Measurements from ENCODE around the gene HVCN1.
A peak's percentile ranks its signal among the peaks of the same experiment; 100 is the strongest.

The HVCN1 gene

DNA sequence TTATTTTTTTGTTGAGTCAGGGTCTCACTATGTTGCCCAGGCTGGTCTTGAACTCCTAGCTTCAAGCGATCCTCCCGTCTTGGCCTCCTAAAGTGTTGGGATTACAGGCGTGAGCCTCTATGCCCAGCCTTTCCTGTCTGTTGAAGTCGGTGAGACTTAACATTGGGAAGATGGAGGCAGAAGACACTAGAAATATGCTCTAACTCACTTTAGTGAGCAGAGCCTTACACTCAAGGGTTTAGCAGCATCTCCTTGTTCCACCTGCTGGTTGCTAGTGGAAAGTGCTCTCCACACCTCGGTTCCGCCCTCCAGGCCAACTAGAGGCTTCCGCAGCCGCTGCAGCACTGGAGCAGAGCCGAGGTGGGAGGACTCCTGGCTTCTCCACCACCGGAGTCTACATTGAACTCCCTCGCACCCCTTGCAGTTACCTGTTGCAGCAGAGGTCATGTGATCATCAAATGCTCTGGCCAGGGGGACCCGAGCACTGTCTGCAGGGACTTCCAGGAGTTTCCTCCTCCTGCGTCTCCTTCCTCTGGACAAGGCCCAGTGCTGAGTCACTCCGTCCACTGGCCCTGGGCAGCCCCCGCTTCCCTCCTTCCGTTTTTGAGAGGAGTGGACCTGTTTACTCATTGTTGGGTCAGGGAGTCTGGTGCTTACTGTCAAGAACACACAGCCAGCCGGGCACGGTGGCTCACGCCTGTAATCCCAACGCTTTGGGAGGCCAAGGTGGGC, 9.4 kb upstream of the HVCN1 start:
- peak; percentile 30 for DNase-seq

DNA sequence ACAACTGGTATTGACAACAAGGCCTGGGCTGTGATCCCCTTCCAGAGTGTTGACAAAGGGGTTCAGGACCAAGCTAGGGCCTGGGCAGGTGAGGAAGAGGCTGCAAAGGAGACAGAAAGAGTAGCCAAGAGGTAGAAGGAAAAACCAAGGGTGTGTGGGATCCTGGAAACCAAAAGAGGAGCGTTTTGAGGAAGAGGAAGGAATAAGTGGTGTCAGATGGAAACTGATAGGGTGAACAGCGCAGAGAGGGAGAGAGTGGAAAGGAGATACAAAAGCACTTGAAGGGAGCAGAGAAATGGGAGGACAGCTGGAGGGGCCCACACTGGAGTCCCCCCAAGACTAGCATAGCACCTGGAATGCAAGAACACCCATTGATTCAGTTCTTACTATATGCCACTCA, 8.3 kb upstream of the HVCN1 start:
- DNase-seq, result no peak

DNA sequence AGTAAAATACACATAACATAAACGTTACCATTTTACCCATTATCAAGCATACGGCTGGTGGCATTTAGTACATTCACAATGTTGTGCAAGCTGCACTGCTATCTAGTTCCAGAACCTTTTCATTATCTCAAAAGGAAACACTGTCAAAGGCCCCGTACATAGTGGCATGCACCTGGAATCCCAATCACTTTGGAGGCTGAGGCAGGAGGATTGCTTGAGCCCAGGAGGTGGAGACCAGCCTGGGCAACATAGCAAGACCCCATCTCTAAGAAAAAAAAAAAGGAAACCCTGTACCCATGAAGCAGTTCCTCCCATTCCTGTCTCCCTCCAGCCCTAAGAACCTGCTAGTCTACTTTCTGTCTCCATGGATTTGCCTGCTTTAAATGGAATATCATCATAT, 7.4 kb upstream of the HVCN1 start:
- DNase-seq, result no peak

DNA sequence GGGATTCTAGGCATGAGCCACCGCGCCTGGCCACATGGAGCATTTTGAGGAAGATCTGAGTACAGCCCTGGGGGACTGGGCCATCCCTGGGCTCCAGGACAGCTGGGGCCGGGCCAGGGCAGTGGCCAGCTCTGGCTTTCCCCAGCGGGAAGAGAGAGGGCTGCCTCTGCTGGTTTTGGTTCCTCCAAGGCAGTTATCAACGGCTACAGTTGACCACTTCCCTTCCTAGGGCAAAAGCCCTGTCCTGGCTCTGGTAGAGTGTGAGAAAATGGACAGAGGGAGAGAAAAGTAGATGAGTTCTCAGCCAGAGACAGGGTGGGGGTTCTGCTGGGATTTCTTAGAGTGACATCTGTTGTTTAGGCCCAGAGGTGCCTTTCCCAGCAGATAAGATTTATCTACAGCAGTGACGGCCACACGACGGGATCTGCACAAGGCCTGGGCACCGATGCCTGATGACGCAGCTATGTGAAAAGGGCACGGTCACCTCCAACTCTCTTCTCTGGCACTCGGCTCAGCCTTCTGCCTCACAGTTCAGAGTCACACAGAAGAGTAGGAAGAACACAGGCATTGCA, 5.5 kb upstream of the HVCN1 start:
- DNase-seq, result no peak

DNA sequence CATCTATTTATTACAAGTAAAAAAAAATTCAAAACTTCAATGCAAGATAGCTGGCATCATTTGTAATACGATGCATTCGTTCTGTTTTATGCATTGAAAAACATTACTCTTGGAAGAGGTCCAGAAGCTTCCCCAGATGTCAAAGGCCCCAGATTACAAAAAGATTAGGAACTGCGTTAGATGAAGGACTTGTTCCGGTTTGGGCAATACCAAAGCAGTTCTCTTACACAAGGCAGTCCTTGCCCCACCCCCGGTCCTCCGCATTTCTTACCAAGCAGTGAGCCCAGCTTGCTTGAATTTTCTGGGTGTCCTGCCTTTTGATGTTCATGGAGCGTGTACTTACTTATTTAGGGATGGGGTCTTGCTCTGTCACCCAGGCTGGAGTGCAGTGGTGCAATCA, 4.8 kb upstream of the HVCN1 start:
- no peak for DNase-seq

DNA sequence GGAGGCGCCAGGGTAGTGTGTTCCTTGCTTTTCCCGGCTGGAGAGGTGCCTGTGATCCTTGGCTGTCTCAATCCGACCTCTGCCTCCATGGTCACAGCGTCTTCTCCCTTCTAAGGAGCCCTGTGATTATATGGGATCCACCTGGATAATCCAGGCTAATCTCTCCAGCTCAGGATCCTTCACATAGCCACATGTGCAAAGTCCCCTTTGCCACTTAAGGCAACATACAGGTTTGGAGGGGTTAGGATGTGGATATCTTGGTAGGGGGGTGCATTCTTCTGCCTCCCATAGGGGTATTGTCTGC, 1.2 kb upstream of the HVCN1 start:
- DNase-seq, result no peak

DNA sequence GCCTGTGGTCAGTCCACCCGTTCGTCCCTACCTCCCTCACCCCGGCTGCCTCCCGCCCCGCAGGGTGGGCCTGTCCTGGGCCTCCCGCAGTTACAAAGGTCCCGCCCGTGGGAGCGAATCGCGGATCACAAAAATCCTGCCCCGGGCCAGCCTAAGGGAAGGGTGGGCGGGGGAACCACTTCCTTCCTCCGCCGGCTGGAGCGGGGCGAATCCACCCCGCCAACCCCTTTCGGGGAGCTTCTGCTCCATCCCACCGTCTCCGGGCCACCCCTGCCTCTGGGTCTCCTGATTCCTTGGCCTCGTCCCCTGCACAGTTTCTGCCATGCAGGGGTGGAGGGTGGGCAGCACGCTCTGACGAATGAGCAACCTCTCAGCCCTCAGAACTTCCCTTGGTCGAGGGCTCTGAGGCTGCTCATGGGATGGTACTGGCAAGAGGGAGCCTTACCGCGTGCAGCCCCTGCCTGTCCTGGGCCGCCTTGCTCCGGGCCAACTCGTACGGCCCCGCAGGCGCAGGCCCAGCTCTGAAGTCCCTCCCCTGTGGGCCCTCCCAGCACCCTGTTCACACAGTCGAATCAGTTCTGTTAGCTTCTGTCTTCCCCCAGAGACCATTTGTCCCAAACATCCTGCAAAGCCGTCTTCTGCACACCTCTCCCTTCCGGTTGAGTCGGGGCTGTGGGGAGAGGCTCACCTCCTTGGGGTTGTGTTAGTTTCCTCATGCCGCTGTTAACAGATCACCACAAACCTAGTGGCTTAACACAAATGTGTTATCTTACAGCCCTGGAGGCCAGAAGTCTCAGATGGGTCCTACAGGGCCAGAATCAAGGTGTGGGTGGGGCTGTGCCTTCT, 589 bp upstream of the HVCN1 start:
- peak; percentile 63 for DNase-seq

DNA sequence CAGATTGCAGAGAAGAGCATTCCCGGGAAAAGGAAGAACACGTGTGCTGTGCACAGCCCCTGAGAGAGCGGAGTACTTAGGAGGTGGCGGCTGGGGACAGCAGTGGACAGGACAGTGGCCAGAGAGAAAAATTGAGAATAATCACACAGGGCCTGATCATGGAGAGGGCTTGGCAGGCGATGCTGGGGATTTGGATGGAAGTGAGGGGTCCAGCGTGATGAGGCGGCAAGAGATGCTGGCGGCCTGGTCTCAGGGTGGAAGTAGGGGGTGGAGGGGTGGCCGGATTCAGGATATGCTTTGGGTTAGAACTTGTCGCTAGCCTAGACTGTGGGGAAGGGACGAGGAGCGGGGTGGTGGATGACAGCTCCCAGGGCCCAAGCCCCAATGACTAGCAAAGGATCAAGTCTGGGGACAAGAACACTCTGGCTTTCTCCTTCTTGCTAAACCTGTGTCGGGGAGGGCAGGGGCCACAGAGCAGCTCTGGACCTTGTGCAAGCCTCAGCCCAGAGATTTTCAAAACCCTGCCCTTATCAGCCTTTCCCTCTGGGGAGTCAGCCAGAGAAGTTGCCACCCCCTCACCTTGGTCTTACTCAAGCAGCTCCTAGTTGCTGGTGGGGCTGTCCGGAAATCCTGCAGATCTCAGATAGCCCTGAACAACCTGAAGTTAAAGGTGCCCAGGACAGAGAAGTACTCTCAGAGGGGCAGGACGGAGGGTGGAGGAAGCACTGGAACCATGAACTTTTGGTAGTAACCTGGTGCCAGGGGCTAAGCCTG, 1.3 kb downstream of the HVCN1 start:
- DNase-seq, result peak; percentile 24

DNA sequence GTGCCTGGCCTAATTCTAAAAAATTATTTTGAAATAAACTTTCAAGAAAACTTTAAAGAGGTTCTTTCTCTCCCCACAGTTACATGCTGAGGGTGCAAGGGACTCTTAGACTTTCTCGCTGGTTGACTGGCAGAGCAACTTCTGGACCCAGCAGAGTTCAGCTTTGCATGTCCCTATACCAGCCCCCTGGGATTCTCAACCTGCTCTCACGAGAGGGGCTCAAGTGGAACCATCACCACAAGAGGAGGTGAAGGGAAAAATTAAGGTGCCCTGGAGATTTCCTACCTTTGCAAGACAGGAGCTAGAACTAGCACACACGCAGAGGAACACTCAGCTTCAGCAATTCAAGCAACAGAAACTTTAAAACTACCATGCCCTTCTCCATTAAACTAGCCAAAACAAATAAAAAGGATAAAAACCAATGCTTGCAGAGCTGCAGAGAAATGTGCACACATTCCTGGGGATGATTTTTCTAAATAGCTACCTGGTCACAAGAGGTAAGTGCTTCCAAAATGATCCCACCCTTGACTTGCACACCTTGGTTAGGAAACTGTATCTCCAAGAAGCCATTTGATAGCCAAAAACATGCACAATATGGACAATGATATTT, 2.5 kb downstream of the HVCN1 start:
- DNase-seq, result no peak

DNA sequence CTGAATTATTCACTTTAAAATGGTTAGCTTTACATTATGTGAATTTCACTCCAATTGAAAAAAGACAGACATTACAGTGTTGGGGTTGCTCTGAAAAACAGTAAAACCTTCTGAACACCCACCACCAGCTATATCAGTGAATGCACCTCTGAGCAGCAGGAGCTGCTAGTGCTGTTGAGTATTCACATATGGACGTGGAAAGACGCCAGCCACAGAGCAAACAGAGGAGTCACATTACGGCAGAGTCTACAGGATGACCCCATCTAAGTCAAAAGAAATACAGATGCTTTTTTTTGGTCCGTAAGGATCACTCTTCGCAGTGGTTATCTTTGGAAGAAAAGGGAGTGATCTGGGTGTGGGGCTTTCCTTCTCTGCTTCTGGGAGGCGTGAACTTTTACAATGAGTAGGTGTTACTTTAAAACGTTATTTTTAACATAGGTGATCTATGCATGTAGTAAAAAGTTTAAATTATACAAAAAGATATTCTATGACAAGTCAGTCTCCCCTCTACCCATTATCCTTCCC, 4.5 kb downstream of the HVCN1 start:
- DNase-seq, result no peak

DNA sequence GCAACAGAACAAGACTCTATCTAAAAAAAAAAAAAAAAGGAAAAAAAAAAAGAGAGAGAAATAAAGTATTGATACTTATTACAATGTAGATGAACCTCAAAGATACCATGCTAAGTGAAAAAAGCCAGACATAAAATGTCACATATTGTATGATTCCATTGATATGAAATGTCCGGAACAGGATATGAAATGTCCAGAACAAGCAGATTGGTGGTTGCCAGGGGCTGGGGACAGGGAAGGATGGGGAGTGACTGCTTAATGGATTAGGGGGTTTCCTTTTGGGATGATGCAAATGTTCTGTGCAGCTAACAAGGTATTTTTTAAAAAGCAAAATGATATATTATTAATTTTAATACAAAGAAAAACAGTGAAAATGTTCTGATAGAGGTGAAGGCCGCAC, 5.0 kb downstream of the HVCN1 start:
- DNase-seq, result no peak

DNA sequence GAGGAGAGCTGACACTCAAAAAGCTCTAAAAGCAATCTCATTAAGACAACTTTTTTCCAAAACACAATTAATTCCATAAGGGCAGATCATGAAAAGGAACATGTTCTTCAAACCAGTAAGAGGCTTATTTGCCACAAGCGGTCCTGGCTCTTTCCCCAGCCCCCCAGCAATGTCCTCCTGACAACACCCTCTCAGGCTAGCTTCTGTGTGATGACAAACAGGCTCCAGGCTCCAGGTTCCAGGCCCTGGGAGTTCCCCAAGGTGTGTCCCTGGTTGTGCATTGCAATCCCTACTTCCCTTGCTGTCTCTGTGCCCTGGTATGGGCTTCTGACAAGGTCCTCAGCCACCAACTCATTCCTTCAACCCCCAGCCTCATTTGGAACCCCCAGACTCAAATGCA, 8.9 kb downstream of the HVCN1 start:
- DNase-seq, result no peak

DNA sequence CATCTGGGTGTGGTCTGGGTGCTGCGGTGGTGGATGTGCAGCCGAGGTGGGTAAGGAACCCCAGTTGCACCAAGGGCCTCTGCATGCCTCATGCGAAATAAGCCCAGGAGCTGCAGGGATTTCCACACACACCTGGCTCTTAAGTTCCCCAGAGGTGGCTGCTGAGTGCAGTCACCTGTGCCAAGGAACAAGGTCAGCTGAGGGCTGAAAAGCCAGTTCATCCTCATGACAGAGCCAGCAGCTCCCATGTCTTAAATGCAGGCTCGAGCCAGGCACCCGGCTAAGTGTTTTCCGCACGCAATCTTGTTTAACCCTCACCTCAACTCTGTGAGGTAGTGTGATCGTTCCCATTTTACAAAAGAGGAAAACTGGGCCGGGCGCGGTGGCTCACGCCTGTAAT, 9.7 kb downstream of the HVCN1 start:
- DNase-seq, result no peak

DNA sequence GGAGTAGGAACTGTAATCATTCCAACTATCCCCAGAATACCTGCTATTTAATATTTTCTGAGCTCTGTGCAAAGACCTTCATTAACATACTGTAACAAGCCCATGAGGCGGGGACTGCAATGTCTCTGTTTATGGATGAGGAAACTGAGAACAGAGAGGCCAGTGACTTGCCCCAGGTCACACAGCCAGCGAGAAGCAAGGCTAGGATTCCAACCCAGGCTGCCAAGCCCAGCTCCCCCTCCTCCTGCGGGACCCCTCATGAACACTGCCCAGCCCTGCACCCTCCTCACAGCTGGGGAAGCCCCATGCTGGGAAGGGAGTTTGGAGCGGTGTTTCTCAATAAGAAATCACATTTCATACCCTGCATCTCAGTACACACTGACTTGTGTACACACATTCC, 10.9 kb downstream of the HVCN1 start:
- no peak for DNase-seq

DNA sequence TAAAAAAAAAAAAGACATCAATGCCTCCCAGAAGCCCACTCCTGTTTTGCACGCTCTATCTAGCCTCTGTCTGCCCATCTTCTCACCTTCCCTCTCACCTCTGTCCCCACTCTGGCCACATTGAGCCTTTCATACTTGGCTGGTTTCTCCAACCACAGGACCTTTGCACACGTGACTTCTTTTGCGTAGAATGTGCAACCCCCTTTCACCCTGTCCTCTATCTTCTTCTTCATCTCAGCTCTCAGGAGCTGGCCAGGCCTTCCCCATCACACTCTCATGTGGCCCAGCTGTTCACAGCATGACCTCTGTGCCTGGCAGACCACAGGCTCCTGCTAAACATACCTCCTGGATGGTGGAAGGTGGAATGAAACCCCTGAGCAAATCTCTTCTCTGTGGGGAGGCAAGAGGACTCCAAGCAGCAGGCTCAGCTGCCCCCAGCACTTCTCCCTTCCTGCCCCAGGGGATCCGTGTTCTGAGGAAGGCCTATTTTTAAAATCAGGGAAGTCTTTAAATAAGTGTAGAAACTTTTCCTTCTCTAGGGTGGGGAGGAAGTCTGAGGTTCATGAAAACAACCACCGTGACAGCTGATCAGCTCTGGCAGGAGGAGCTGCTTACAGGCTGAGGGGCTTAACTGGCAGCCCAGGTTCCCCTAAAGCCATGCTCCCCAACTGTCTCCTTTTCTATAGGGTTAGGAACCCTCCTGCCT, 11.6 kb downstream of the HVCN1 start:
- DNase-seq, result peak; percentile 66

DNA sequence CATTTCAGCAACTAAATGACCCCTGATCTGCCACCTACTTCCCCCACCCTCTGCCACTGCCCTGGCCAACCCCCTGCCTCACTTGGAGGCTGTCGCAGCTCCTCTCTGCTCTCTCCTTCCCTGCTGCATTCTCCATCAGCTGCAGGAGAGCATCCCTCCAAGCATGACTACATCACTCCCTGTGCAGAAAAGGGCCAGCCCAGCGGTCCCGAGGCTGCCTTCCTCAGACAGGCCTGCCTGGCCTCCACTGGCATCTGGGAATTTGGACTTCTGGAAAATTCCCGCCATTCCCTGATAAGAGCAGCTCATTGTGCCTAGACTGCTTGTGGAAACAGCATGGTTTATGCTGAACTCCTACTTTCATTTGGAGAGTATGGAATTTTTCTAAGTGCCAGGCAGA, 12.7 kb downstream of the HVCN1 start:
- no peak for DNase-seq

DNA sequence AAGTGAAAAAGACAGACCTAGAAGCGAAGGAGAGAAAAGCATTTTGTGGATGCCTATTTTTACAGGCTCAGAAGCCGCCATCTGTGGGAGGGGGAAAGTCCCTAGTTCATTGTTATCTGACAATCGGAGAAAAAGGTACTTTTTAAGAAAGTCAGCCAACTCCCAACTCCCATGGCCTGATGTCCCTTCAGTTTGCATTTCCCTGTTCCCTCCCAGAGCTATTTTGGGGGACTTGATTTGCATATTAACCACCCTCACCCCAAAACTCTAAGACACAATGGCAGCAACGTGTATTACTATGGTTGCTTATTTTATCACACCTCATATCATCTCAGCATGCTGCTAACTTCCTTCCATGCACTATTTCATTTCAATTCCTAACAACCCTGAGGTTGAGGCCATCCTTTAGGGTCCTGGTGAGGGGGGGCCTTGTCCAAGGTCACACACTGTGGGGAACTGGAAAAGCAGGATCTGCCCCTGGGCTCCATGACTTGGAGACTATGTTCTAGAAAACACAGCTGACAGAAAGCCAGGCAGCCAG, 18.7 kb downstream of the HVCN1 start:
- no peak for DNase-seq

DNA sequence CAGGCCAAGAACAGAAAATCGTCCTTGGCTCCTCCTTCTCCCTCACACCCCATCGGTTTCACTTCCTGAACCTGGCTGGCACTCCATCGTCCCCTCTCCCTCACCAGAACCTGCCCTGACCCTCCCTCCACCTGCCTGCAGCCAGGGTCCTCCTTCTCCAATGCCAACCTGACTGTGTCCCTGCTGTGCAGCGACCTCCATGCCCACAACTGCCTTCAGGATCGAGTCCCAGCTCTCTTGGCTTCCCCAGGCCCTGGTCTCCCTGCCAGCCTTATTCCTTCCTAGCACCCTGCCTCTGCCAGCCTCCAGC, 19.8 kb downstream of the HVCN1 start:
- DNase-seq, result no peak

DNA sequence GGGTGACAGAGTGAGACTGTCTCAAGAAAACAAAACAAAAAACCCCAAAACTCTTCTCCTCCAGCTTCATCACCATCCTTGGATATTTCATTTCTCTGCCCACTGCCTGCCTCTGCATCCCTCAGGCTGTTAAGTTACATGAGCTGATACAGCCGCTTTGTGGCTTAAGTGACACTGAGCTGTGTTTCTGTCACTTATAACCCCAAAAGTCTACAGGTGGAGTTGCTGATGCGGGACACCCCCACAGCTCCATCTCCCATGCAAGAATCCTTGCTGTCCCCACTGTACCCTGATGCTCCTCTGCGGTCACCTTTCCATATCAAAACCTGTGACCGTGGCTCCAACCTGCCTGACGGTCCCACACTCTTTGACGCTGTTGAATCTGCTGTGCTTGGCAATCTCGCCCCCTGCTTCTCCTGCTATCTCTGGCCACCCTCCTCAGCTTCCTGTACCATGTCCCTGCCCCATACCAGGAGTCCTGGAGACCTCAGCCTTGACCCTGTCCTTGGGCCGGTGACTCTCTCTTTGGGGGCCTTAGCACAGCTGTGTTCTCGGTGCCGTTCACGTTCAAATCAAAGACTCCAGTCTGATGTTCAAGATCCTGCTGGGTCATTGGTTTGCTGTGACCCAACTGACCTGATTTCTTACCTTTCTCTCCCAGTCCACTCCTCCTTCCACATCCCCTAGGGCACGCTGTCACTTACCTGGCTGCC, 20.3 kb downstream of the HVCN1 start:
- DNase-seq, result no peak

DNA sequence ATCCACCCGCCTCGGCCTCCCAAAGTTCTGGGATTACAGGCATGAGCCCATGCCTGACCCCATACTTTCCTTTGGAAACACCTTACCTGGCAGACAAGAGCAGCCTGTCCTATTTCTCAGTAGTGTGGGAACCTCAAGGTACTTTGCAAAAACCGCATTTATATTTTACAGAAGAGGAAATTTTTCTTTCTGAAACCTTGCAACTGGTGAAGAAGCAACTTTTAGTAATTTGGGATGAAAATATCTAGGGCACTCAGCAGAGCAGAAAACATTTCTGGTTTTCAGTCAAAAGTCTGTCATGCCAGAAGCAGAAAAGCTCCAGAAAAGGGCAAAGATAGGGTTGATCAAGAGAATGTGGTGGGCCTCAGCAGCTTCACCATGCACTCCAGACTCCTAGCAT, 21.2 kb downstream of the HVCN1 start:
- no peak for DNase-seq

DNA sequence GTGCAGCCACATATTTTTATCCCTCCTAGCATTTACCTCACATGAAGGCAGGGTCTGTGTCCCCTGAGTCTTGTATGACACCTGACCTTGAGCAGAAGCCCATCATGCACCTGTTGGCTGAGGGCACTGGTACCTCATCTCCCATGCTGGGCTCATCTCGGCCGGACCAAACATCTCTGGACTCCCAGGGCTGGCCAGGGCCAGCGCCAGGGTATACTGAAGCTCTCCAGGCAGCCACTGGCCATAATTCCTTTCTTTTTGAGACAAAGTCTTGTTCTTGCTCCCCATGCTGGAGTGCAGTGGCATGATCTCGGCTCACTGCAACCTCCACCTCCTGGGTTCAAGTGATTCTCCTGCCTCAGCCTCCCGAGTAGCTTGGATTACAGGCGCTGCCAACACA, 22.0 kb downstream of the HVCN1 start:
- DNase-seq, result no peak
